ENCODE results near the gene SETD7.

SETD7 gene

GRCh38 chr4:139575072-139575471 is 19.1 kb upstream of the SETD7 start:
- in situ Hi-C loops (cut with MboI; ENCODE audit: low sequenced_read_pairs), result no loop called here

DNA sequence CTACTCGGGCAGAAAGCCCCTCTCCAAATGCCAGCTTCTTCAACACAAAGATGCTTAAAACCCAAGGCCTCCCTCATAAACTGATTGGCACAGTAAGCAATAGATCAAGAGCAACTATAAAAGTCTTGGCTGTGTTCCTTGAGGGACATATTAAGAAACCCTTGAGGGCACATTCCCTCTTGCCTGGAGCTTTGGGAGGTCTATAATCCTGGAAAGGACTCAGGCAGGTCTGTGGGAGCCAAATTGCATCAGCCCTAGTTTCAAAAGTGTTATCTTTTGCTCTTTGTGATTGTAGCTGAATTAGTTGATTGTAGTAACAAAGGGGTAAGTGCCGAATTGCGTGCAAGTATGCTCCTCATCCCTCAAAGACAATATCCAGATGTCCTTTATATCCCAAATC is 18.6 kb upstream of the SETD7 start:
- in situ Hi-C loops (cut with MboI; ENCODE audit: low sequenced_read_pairs), result no loop called here

DNA sequence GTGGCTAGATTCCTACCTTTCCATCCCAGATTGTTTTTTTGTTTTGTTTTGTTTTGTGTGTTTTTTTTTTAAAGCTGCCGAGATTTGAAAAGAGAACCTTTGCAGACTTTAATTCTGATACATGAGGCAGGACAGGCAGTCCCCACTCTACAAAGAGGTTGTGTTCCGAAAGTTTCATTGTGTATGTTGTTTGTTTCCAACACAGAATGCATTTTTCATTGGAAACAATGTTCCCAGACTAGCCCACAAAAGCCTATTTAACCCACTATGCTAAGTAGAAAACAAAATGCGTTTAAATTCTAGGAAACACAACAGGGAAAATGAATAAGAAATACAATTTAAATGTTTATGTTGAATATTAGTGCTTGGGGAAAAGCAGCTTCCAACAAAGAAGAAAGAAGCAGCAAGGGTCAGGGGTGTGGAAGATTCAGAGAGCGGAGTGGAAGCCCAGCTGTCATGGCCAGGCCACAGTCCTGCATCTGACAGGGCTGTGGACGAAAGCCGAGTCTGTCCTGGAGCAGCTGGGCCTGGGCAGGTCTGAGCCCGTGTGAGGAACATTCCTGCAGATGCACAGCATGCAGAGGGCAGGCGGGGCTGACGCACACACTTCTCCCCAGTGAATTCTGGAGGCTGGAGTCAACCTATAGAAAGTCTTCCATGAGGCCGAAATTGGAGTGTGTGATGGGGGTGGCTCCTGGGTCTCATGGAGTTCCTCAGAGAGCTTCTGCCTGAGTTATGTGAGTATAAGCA is 12.4 kb upstream of the SETD7 start:
- in situ Hi-C loops (cut with MboI; ENCODE audit: low sequenced_read_pairs), result no loop called here

- in situ Hi-C loops (cut with MboI; ENCODE audit: low sequenced_read_pairs), result no loop called here
Observed at GRCh38 chr4:139567159-139567870, 11.3 kb upstream of the SETD7 start.

DNA sequence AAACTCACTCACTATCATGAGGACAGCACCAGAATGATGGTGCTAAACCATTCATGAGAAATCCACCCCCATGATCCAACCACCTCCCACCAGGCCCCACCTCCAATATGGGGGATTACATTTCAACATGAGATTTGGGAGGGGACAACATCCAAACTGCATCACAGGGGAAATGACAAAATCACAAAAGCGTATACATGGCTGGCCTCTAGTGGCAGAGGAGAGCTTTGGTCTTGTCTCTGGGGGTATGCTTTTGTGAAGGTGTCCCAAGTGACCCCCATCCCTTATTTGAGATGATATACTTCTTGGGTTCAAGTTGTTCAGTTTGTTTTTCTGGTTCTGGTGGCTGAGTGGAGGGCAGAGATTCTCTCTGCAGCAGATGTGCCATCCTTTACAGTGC is 8.5 kb upstream of the SETD7 start:
- in situ Hi-C loops (cut with MboI; ENCODE audit: low sequenced_read_pairs), result no loop called here

DNA sequence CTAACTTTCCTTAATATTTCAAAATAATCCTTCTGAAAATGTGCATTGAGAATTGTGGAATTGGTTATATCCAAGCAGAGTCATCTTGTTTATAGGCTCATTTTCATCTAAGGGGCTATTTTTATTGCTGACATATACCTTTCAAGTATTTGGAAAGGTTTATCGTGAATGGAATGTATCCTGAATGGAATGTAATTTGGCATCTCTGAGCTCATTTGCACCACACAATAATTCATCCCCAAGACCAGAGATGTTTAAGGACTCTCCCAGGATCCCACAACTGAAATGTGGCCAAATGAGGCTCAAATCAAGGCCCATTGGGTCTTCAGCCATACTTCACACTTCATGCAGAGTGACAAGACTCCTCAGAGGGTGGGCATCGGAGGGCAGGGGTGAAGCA is 7.5 kb upstream of the SETD7 start:
- in situ Hi-C loops (cut with MboI; ENCODE audit: low sequenced_read_pairs), result no loop called here

GRCh38 chr4:139562839-139563238 is 6.8 kb upstream of the SETD7 start:
- in situ Hi-C loops (cut with MboI; ENCODE audit: low sequenced_read_pairs), result no loop called here

- in situ Hi-C loops (cut with MboI; ENCODE audit: low sequenced_read_pairs), result no loop called here
Observed at GRCh38 chr4:139562067-139562684, 6.2 kb upstream of the SETD7 start.

GRCh38 chr4:139560406-139561104 is 4.5 kb upstream of the SETD7 start:
- in situ Hi-C loops (cut with MboI; ENCODE audit: low sequenced_read_pairs), result no loop called here

DNA sequence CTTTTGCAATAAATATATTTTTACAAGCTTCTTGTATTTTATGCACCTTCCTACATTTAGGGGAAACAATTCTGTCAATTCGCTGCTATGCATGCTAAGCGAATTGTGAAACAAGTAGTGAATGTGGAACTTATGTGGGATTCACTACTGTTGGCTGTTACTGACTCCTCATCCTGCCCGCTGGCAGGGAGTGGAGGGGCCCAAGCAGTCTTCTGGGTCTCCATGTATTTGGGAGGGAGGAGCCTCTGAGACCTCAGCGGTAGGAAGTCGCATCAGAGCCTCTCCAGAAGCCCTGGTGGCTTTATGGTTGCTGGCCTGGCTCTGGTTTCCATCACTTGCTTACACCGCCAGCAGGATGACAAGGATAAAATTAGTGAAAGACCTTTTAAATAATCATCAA is 3.7 kb upstream of the SETD7 start:
- in situ Hi-C loops (cut with MboI; ENCODE audit: low sequenced_read_pairs), result no loop called here

- in situ Hi-C loops (cut with MboI; ENCODE audit: low sequenced_read_pairs), result no loop called here
Observed at GRCh38 chr4:139559089-139559479, 3.1 kb upstream of the SETD7 start.

- in situ Hi-C loops (cut with MboI; ENCODE audit: low sequenced_read_pairs), result no loop called here
Observed at GRCh38 chr4:139558235-139559088, 2.4 kb upstream of the SETD7 start.

GRCh38 chr4:139557556-139558110 is 1.6 kb upstream of the SETD7 start:
- in situ Hi-C loops (cut with MboI; ENCODE audit: low sequenced_read_pairs), result no loop called here

DNA sequence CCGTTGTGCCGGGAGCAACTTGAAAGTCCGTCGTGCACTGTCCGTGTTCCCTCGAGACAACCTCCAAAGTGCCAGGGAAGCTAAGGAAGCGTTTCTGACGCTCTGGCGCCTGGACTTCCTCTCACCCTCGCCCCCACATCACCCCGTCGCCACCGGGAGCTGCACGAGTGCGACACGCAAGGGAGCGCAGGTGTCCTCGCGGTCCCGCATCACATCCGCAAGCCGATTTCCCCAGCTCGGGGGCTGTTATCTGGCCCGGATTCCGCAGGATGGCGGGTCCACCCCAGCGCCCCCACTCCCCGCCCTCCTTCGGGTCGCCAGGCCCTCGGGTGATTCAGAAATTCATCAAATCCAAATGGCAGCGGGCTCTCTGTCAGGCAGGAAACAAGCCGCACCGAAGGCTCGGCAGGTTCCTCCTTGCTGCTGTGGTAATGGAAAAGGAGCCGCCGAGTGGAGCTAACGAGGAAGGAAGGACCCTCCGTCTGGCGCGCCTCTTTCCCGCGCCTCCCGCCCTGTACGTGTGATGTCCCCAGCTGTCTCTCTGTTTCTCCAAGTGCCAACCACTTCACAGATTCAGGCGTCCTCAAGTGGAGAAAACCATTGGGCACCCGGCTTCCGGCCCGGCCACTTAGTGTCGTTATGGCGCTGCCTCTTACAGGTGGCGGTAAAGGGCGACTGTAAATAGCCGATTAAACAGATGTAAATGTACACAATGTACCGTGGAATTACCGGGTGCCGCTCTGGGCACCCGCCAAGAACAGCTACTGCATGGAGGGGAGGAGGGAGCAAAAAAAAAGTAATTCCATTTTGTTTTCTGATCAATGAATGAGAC is 921 bp upstream of the SETD7 start:
- in situ Hi-C loops (cut with MboI; ENCODE audit: low sequenced_read_pairs), result no loop called here

- in situ Hi-C loops (cut with MboI; ENCODE audit: low sequenced_read_pairs), result no loop called here
Observed at GRCh38 chr4:139555705-139556070, 331 bp downstream of the SETD7 start.

DNA sequence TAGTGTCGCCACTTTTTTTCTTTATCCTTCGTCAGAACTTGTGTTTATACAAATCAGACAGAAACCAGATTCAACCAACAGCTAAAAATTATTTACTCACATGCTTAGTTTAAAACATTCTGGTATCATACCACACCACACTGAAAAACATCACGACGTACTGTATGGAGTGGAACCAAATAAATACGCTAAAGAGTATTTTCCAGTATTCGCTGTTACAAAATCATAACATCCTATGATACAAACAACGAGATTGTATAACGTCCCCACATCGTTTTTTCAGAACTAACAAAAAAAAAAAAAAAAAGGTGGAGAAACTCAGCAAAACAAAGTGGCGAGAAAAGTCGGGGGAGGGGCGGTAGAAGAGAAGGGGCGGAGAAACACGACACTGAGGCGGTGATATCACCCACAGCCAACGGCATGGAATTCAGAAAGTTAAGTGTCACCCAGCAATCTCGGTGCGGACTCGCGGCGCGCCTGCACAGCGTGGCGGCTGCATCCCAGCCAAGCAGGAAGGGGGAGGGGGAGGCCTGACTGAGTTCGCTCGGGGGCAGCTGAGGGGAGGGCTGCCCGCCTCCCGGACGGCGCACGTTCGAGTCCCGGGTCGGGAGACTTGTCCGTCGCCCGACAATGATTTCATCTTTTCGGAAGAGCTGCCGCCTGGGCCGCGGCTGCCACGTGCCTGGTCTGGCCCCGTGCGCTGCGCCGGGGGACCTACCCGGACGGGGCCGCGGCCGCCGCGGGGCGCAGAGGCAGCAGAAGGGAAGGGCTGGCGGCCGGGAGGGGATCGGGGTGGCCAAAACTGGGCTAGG is 920 bp downstream of the SETD7 start:
- in situ Hi-C loops (cut with MboI; ENCODE audit: low sequenced_read_pairs), result no loop called here

DNA sequence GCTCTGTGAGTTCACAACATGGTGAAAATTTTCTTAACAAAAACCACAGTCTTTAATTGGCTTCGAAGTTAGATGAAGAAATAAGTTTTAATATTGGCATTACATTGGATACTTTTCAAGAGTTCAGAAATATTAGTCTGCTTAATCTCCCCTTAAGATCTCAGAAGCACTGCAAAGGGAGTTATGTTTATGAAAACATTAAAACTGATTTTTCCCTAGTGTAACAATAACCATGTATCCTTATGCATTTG is 1.5 kb downstream of the SETD7 start:
- in situ Hi-C loops (cut with MboI; ENCODE audit: low sequenced_read_pairs), result no loop called here

GRCh38 chr4:139553751-139554641 is 2.0 kb downstream of the SETD7 start:
- in situ Hi-C loops (cut with MboI; ENCODE audit: low sequenced_read_pairs), result no loop called here

All from HL-60/S4 treated with retinoic acid at 250 ng/mL for 4 days and 3 days (cell line).